Measurements from ENCODE around the gene CREB5. TPM values are rescaled to one million over a fixed set of nuclear protein-coding genes. Genes with fewer than 3 reads are reported as not detected.

The CREB5 gene
- total and polyA plus RNA-seq, 2 of the 8 experiments (the other 6 are each of a cell fraction or from before 2014, with no cell fraction given): 2.4 to 2.7 TPM

GRCh38 chr7:28472332-28472731 is 60.0 kb downstream of the CREB5 start:
- H3K4me1 ChIP-seq (replicated peaks in 1 of 4; ENCODE audit: control insufficient read depth in 3 of 4, insufficient read depth in 4 of 4, low read length in 3 of 4): no peaks in the 10 kb centered on the region
- no peak overlapping the region for H4K8ac ChIP-seq (ENCODE audit: extremely low read depth, insufficient read depth, low read length)
- no peak overlapping the region for H4K5ac ChIP-seq (ENCODE audit: insufficient read length, low read depth, low read length)
- WGBS, 2 experiments (ENCODE audit: extremely low coverage in 1 of 2, insufficient coverage in 1 of 2, insufficient read length in 1 of 2, insufficient replicate concordance in 2 of 2, low coverage in 1 of 2, low lambda C conversion rate in 2 of 2, missing lambda C conversion rate in 1 of 2): 73% methylated on average over 6 of the region's 6 CpGs; no CpG with 5 or more reads in 1 of the 2 experiments
- no peaks in the 10 kb centered on the region for H3K36me3 ChIP-seq (ENCODE audit: control insufficient read depth in 2 of 4, insufficient read depth in 4 of 4, low read length in 3 of 4)
- H3K9me3 ChIP-seq (ENCODE audit: insufficient read depth in 2 of 2, low read depth in 1 of 2, low read length in 1 of 2): no peaks in the 10 kb centered on the region
- FAIRE-seq (no peak), DNase-seq (ENCODE audit: low read depth in 1 of 2, low spot score in 2 of 2) (no peak)
- no peak overlapping the region for H4K91ac ChIP-seq (replicated peaks; ENCODE audit: insufficient read length, low read length)
- H3K27ac ChIP-seq (ENCODE audit: low read depth, low read length): no peak overlapping the region
- CTCF ChIA-PET (ENCODE audit: partially characterized antibody): interaction anchor here (1.0 kb wide), 1 partner anchor 18 kb away, joined by 3 read pairs; no protein-coding TSS in a partner anchor
- no peak overlapping the region for H2BK15ac ChIP-seq (ENCODE audit: low read length)
- no peaks in the 10 kb centered on the region for H3K79me1 ChIP-seq (ENCODE audit: low read depth, low read length)
- H3K23ac ChIP-seq (ENCODE audit: insufficient read length): no peak overlapping the region
- no peaks in the 10 kb centered on the region for H3K79me2 ChIP-seq (ENCODE audit: control insufficient read depth in 1 of 2, insufficient read depth in 2 of 2, low read length in 2 of 2)
- H3K27me3 ChIP-seq (replicated peaks in 1 of 4; ENCODE audit: control insufficient read depth in 3 of 4, extremely low read depth in 1 of 4, insufficient read depth in 3 of 4, low read length in 3 of 4): no peaks in the 10 kb centered on the region
- no peak overlapping the region for H3K14ac ChIP-seq (ENCODE audit: insufficient read length)
- H2BK5ac ChIP-seq (ENCODE audit: low read depth, low read length): no peak overlapping the region
- no peaks in the 10 kb centered on the region for H4K20me1 ChIP-seq (replicated peaks in 1 of 2; ENCODE audit: control insufficient read depth in 1 of 2, insufficient read depth in 2 of 2, low read length in 2 of 2)
- POLR2A ChIA-PET (ENCODE audit: partially characterized antibody): no interaction called here
- H2BK20ac ChIP-seq (ENCODE audit: low read length): no peak overlapping the region
- 0 out of 2 replicates have a peak overlapping the region, but pooled peaks have one; percentile 12 for H2AFZ ChIP-seq (ENCODE audit: low read length)
- H2BK120ac ChIP-seq (replicated peaks; ENCODE audit: low read depth, low read length): no peak overlapping the region
- H3K4ac ChIP-seq (replicated peaks; ENCODE audit: insufficient read length, low read depth, low read length): no peak overlapping the region
- H3K4me3 ChIP-seq (ENCODE audit: extremely low read depth in 1 of 4, insufficient read depth in 2 of 4, low read depth in 3 of 4, low read length in 4 of 4): no peak overlapping the region
- TF ChIP-seq, protein P1, sequence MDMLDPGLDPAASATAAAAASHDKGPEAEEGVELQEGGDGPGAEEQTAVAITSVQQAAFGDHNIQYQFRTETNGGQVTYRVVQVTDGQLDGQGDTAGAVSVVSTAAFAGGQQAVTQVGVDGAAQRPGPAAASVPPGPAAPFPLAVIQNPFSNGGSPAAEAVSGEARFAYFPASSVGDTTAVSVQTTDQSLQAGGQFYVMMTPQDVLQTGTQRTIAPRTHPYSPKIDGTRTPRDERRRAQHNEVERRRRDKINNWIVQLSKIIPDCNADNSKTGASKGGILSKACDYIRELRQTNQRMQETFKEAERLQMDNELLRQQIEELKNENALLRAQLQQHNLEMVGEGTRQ (IDR thresholded peaks at IDR 0.05; ENCODE audit: low read length): no peak
- TF ChIP-seq CTCF (IDR thresholded peaks at IDR 0.05; ENCODE audit: control extremely low read depth in 1 of 3, insufficient read depth in 1 of 3, low read depth in 1 of 3, low read length in 3 of 3): peak in 2 of 3 experiments; percentile 24 to 43; a peak in 3 of 4 replicates
- no peak overlapping the region for H2BK12ac ChIP-seq (ENCODE audit: low read depth, low read length)
- no peak overlapping the region for H3K56ac ChIP-seq (replicated peaks; ENCODE audit: insufficient read length, low read depth, low read length)
- no peak overlapping the region for H3K9ac ChIP-seq (replicated peaks in 1 of 4; ENCODE audit: extremely low read depth in 1 of 4, low read depth in 3 of 4, low read length in 3 of 4)
- H3K4me2 ChIP-seq (ENCODE audit: insufficient read depth in 1 of 2, low read depth in 2 of 2, low read length in 2 of 2): no peak overlapping the region
- no peak overlapping the region for H2AK5ac ChIP-seq (ENCODE audit: low read depth, low read length)
- no peaks in the 10 kb centered on the region for H3K23me2 ChIP-seq (ENCODE audit: low read depth, low read length)
- H3K18ac ChIP-seq (ENCODE audit: extremely low read depth, low read length): no peak overlapping the region
